ENCODE measurements around the gene EEF1B2. TPM values are rescaled to one million over a fixed set of nuclear protein-coding genes. Genes with fewer than 3 reads are reported as not detected.

The EEF1B2 gene
- total RNA-seq, 1 experiment from 2014 or later: 180 TPM

Other genes starting within 250 kb of the EEF1B2 start
- 2.6 and 5.2 TPM in 2 replicates for gene INO80D, start 73.7 kb upstream of the EEF1B2 start, total RNA-seq (2014; rRNA removed; shearing (Covaris generic))
- gene NDUFS1, start 451 bp upstream of the EEF1B2 start, total RNA-seq (2014; rRNA removed; shearing (Covaris generic)): 125 and 127 TPM in 2 replicates
- 7.5 and 9.1 TPM in 2 replicates for gene ZDBF2, start 114.8 kb downstream of the EEF1B2 start, total RNA-seq (2014; rRNA removed; shearing (Covaris generic))